ENCODE measurements around the gene DGKH.

The DGKH gene

DNA sequence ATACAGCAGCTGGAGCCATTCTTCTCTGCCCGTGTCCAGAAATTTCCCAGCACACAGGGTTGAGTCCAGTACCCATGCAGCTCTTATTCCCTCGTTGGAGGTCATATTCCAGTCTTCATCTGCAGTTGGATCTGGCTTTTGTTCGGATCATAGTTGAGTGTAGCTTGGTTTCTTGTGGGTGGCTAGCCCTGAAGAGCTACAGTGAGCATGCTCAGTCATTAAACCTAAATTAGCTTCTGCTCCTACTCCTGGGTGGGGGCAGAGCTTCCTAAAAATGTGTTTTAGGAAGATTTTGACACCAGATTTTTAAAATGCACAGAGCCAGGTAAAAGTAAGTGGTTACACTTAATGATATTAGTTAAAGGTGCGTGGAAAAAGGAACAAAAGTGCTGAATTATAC lies 64.4 kb downstream of the DGKH start:
- no peak overlapping the region for H3K4me3 ChIP-seq (IDR thresholded peaks at IDR 0.05; ENCODE audit: insufficient read depth, low read depth, low read length)
- no peak overlapping the region for H3K4me2 ChIP-seq
- H2AFZ ChIP-seq (ENCODE audit: low read depth), result no peak overlapping the region
- H3K36me3 ChIP-seq (ENCODE audit: insufficient read depth), result no peaks in the 10 kb centered on the region
- peaks cover 31% of the 10 kb centered on the region for H3K4me1 ChIP-seq (ENCODE audit: low read depth, poor library complexity, severe bottlenecking)
- peaks cover 57% of the 10 kb centered on the region; the same call in 1 of the 2 replicates for H3K79me2 ChIP-seq (ENCODE audit: insufficient read depth, low read depth)
- no peak for TF ChIP-seq CTCF (conservative IDR thresholded peaks at IDR 0.05; ENCODE audit: low read depth, low read length)
- H4K20me1 ChIP-seq (ENCODE audit: insufficient read depth), result no peaks in the 10 kb centered on the region
- H3K27ac ChIP-seq, result no peak overlapping the region
- H3K9ac ChIP-seq, result no peak overlapping the region
- H3K27me3 ChIP-seq (ENCODE audit: insufficient read depth, low read depth), result no peaks in the 10 kb centered on the region

DNA sequence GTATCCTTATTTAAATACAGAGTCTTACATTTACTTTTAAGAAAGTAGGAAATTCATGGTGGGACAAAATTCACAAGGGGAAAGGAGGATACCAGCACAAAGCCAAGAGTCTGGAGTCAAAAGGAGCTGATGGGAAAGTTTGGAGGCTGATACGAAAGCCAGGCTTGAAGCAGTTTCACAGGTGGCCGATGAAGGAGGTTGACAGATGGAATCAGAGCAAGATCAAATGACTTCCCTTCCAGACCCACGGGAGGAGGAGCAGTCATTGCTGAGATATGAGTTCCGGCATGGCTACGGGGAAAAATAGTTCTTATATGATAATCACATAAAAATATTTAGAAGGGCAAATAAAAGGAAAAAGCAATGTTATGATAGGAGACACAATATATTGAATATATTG lies 65.0 kb downstream of the DGKH start:
- H2AFZ ChIP-seq (ENCODE audit: low read depth), result no peak overlapping the region
- peaks cover 54% of the 10 kb centered on the region; the same call in 1 of the 2 replicates for H3K79me2 ChIP-seq (ENCODE audit: insufficient read depth, low read depth)
- no peak overlapping the region for H3K4me3 ChIP-seq (IDR thresholded peaks at IDR 0.05; ENCODE audit: insufficient read depth, low read depth, low read length)
- no peak for TF ChIP-seq CTCF (conservative IDR thresholded peaks at IDR 0.05; ENCODE audit: low read depth, low read length)
- H3K9ac ChIP-seq, result no peak overlapping the region
- no peaks in the 10 kb centered on the region for H4K20me1 ChIP-seq (ENCODE audit: insufficient read depth)
- H3K27me3 ChIP-seq (ENCODE audit: insufficient read depth, low read depth), result no peaks in the 10 kb centered on the region
- H3K27ac ChIP-seq, result no peak overlapping the region
- peaks cover 27% of the 10 kb centered on the region for H3K4me1 ChIP-seq (ENCODE audit: low read depth, poor library complexity, severe bottlenecking)
- no peaks in the 10 kb centered on the region for H3K36me3 ChIP-seq (ENCODE audit: insufficient read depth)
- H3K4me2 ChIP-seq, result no peak overlapping the region

DNA sequence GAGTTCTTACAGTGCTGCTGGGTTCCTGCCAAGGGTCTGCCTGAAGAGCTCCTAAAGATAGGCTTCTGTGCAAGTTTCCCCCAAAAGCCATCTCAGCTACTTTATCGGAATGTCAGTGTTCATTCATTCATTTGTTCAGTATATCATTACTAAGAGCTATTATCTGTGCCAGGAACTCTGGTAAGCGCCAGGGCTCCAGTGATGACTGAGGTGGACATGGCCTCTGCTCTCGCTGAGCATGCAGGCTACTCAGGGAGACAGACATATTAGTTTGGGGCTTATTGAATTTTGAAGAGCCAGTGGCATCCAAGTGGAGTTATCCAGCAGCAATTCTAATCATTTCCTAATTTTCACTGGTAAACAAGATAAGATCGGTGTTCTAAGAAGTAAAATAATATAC lies 65.8 kb downstream of the DGKH start:
- Histone ChIP-seq H3K4me3 (IDR thresholded peaks at IDR 0.05; ENCODE audit: insufficient read depth, low read depth, low read length) (no peak overlapping the region), H3K4me1 (ENCODE audit: low read depth, poor library complexity, severe bottlenecking) (peaks cover 27% of the 10 kb centered on the region), H3K79me2 (ENCODE audit: insufficient read depth, low read depth) (peaks cover 54% of the 10 kb centered on the region; the same call in 1 of the 2 replicates), H3K27me3 (ENCODE audit: insufficient read depth, low read depth) (no peaks in the 10 kb centered on the region), H2AFZ (ENCODE audit: low read depth) (no peak overlapping the region), H3K36me3 (ENCODE audit: insufficient read depth) (no peaks in the 10 kb centered on the region), H3K4me2 (no peak overlapping the region), H3K27ac (no peak overlapping the region), H4K20me1 (ENCODE audit: insufficient read depth) (no peaks in the 10 kb centered on the region), H3K9ac (no peak overlapping the region)
- no peak for TF ChIP-seq CTCF (conservative IDR thresholded peaks at IDR 0.05; ENCODE audit: low read depth, low read length)

DNA sequence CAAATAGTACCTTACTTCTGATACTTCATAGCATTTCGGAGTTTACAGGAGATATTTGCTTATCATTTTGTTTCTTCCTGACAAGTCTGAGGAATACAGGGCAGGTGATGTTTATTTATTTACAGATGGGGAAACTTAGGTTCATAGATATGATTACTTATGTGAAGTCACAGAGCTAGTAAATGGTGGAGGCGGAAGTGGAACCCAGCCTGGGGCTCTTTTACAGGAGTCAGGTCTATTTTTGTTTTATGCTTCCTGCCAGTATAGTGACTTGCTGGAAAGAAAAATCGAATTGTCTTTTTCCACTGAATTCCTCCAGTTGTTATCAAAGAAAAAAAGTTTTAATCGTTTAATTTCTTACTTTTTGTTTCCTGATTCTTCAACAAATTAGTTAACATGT lies 66.5 kb downstream of the DGKH start:
- no peak overlapping the region for H3K9ac ChIP-seq
- no peak overlapping the region for H3K4me3 ChIP-seq (IDR thresholded peaks at IDR 0.05; ENCODE audit: insufficient read depth, low read depth, low read length)
- no peak overlapping the region for H2AFZ ChIP-seq (ENCODE audit: low read depth)
- no peaks in the 10 kb centered on the region for H4K20me1 ChIP-seq (ENCODE audit: insufficient read depth)
- H3K27ac ChIP-seq, result no peak overlapping the region
- peaks cover 54% of the 10 kb centered on the region; the same call in 1 of the 2 replicates for H3K79me2 ChIP-seq (ENCODE audit: insufficient read depth, low read depth)
- no peak for TF ChIP-seq CTCF (conservative IDR thresholded peaks at IDR 0.05; ENCODE audit: low read depth, low read length)
- no peaks in the 10 kb centered on the region for H3K27me3 ChIP-seq (ENCODE audit: insufficient read depth, low read depth)
- no peaks in the 10 kb centered on the region for H3K36me3 ChIP-seq (ENCODE audit: insufficient read depth)
- peaks cover 27% of the 10 kb centered on the region for H3K4me1 ChIP-seq (ENCODE audit: low read depth, poor library complexity, severe bottlenecking)
- no peak overlapping the region for H3K4me2 ChIP-seq
